Mesothelial cell of epicardium (in vitro differentiated cells): ENCODE data around the gene TBC1D5. TPM values are rescaled to one million over a fixed set of nuclear protein-coding genes. Genes with fewer than 3 reads are reported as not detected.
A peak's percentile ranks its signal among the peaks of the same experiment; 100 is the strongest.
"Not testable (repeated sequence)": the region's sequence is repeated elsewhere in the genome, so short reads cannot be mapped to it uniquely, and the experiment has no call there.

ENCODE experiments used
- DNase-seq, 2 experiments: peaks; one replicate each; pipeline ENCODE4 v3.0.0; 2021; ENCODE audit warnings: low spot score in 2 of 2; ENCODE audit not compliant: unreplicated experiment in 2 of 2
- H3K27ac Mint-ChIP-seq: 2 replicates; pipeline ENCODE4 v1.8.0; 2021; ENCODE audit warnings: mixed read lengths
- H3K27me3 Mint-ChIP-seq: 2 replicates; pipeline ENCODE4 v1.8.0; 2021; ENCODE audit warnings: low read depth, mixed read lengths
- H3K36me3 Mint-ChIP-seq: 2 replicates; pipeline ENCODE4 v1.8.0; 2021; ENCODE audit warnings: mixed read lengths
- H3K4me1 Mint-ChIP-seq: 2 replicates; pipeline ENCODE4 v1.8.0; 2021; ENCODE audit warnings: mixed read lengths
- H3K4me3 Mint-ChIP-seq: 2 replicates; pipeline ENCODE4 v1.8.0; 2021; ENCODE audit warnings: mild to moderate bottlenecking, moderate library complexity, mixed read lengths
- H3K9me3 Mint-ChIP-seq: 2 replicates; pipeline ENCODE4 v1.8.0; 2021; ENCODE audit warnings: mixed read lengths
- total RNA-seq: library from RNA; stranded (reverse); gene quantifications from 3 replicates; pipeline ENCODE4 v1.2.1, GENCODE V29; 2021
- TF ChIP-seq, protein P1 (sequence below): fragments of 200-600 bp; sonication (generic); IDR thresholded peaks from one replicate; pipeline ENCODE4 v1.5.0; 2021; ENCODE audit warnings: antibody characterized with exemption; ENCODE audit not compliant: unreplicated experiment

The TBC1D5 gene
- total RNA-seq, 1 donor from 2014 or later: 75.3 TPM

DNA sequence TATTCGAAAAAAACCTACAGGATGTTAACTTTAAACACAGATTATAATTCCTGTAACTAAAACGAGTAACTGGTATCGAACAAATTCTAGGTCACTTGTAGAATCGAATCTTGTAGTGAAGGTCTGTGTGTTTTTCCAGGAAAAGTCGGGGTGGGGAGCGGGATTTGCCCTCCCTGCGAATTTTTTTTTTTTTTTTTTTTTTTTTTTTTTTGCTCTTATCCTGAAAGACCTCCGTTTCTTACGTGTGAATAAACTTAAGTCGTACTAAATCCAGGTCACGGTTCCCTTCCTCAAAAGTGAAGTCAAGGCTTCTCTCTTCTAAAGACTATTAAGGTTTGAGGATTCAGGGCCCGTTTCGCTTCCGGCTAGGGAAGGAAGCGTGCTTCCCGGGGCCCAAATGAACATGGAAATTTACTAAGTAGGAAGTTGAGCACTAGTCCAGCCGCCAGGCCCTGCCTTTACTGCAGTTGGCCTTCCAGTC, 770 bp downstream of the TBC1D5 start:
- H3K9me3 Mint-ChIP-seq: no peaks in the 10 kb centered on the region
- H3K36me3 Mint-ChIP-seq: no peaks in the 10 kb centered on the region
- H3K4me1 Mint-ChIP-seq: peaks cover 43% of the 10 kb centered on the region
- peak overlapping the region; percentile 86 for H3K4me3 Mint-ChIP-seq
- no peak for DNase-seq
- H3K27me3 Mint-ChIP-seq: no peaks in the 10 kb centered on the region
- TF ChIP-seq, protein P1, sequence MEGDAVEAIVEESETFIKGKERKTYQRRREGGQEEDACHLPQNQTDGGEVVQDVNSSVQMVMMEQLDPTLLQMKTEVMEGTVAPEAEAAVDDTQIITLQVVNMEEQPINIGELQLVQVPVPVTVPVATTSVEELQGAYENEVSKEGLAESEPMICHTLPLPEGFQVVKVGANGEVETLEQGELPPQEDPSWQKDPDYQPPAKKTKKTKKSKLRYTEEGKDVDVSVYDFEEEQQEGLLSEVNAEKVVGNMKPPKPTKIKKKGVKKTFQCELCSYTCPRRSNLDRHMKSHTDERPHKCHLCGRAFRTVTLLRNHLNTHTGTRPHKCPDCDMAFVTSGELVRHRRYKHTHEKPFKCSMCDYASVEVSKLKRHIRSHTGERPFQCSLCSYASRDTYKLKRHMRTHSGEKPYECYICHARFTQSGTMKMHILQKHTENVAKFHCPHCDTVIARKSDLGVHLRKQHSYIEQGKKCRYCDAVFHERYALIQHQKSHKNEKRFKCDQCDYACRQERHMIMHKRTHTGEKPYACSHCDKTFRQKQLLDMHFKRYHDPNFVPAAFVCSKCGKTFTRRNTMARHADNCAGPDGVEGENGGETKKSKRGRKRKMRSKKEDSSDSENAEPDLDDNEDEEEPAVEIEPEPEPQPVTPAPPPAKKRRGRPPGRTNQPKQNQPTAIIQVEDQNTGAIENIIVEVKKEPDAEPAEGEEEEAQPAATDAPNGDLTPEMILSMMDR: no peak
- peak overlapping the region; percentile 98 for H3K27ac Mint-ChIP-seq

DNA sequence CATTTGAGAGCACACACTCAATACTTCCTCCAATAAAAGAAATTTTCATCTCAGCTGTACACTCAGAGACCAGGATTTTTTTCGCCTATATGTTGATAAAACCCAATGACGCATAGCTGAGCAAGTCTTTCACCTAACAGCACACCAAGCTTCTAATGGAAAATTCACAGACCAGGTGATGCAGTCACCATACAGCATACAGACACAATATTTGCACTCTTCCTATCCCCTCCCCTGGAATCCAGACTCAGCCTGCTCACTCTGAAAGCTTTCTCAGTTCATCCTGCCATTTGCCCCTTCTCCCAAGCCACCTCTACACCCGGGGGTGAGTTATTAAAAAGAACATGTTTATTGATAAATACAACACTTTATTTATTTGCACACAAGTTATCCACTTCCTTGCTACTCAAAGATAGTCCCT, 1.7 kb downstream of the TBC1D5 start:
- H3K27ac Mint-ChIP-seq: peak overlapping the region; percentile 98
- H3K27me3 Mint-ChIP-seq: no peaks in the 10 kb centered on the region
- TF ChIP-seq, protein P1: no peak
- H3K4me3 Mint-ChIP-seq: peak overlapping the region; percentile 86
- H3K4me1 Mint-ChIP-seq: peaks cover 43% of the 10 kb centered on the region
- no peaks in the 10 kb centered on the region for H3K36me3 Mint-ChIP-seq
- DNase-seq: no peak
- H3K9me3 Mint-ChIP-seq: no peaks in the 10 kb centered on the region

DNA sequence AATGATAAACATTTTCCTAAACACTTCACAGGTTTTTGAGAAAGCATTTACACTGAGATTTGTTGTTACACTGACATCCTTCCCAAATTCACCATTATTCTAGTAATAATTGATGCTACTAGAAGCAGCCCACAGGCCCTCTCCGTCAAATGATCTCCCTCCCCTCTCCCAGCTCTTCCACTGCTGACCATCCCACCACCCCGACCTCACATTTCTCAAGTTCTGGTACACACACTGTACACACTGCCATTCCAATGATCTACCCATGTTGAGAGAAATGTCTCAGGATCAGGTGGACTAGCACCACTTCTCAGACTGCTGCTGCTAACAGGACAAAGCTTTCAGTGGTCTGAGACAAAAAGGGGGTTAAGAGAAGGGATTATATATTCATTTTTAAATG, 3.5 kb downstream of the TBC1D5 start:
- Mint-ChIP-seq H3K4me3 (no peak overlapping the region), H3K27me3 (no peaks in the 10 kb centered on the region)

DNA sequence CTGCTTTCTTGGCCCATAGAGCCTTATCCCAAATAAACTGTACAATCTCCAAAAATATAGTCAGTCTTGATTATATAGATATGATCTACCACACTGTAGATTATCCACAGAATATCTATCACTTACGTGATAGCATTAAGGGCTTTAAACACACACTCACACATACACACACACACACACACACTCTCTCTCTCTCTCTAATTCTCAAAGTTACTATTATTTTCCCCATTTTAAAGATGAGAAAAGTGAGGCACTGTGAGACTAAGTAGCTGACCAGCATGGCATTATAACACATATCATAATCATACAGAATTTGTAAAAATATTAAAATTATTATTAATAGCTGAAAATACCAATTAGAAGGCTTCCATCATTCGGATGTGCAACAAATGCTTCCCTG, 4.2 kb downstream of the TBC1D5 start:
- Mint-ChIP-seq H3K27ac (no peak overlapping the region), H3K9me3 (no peaks in the 10 kb centered on the region), H3K4me3 (no peak overlapping the region), H3K36me3 (peaks cover 7% of the 10 kb centered on the region), H3K27me3 (no peaks in the 10 kb centered on the region), H3K4me1 (peaks cover 34% of the 10 kb centered on the region)
- no peak for DNase-seq
- TF ChIP-seq, protein P1: no peak

More for the DNA sequence above, 3.5 kb downstream of the TBC1D5 start:
- Mint-ChIP-seq H3K36me3 (peaks cover 7% of the 10 kb centered on the region), H3K4me1 (peaks cover 38% of the 10 kb centered on the region), H3K27ac (no peak overlapping the region), H3K9me3 (no peaks in the 10 kb centered on the region)
- DNase-seq: no peak
- TF ChIP-seq, protein P1: no peak

DNA sequence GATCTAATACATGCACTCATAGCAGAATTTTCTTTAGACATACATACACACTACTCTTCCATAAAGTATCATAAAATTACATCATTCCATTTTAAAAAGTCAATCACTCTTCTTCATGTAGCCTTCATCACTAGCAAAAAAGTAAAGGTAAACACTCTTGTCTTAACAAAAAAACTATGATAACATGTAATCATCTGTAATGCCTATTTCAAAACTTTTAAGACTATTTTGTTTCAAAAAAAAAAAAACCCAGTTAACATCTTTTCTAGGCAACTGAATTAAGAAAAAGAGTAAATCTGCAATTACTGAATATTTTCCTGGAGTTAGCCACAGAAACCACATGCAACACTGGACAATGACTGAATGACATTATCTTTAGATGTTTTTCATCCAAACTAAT, 4.8 kb downstream of the TBC1D5 start:
- no peak overlapping the region for H3K27ac Mint-ChIP-seq
- H3K4me1 Mint-ChIP-seq: peaks cover 32% of the 10 kb centered on the region
- TF ChIP-seq, protein P1: no peak
- no peaks in the 10 kb centered on the region for H3K27me3 Mint-ChIP-seq
- DNase-seq: no peak
- no peak overlapping the region for H3K4me3 Mint-ChIP-seq
- peaks cover 2% of the 10 kb centered on the region for H3K9me3 Mint-ChIP-seq
- H3K36me3 Mint-ChIP-seq: peaks cover 10% of the 10 kb centered on the region

DNA sequence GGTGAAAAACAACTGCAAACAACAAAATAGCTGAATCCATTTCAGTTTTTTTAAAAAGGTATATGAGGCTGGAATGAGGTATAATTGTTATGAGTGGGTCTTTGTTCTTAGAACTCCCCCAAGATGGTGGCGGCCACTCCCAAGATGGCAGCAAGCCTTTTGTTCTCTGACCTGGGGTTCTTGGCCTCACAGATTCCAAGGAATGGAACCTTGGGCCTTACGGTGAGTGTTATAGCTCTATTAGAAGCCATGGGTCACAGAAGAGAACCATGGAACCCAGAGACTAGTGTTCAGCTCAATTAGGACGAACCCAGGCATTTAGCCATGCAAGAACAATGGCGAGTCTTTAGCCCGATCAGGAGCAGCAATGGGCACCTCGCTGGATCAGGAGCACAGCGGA, 7.1 kb downstream of the TBC1D5 start:
- not testable (repeated sequence) for H3K27me3 Mint-ChIP-seq, H3K27ac Mint-ChIP-seq, DNase-seq, H3K4me3 Mint-ChIP-seq
- Mint-ChIP-seq H3K9me3 (peaks cover 10% of the 10 kb centered on the region), H3K4me1 (peaks cover 18% of the 10 kb centered on the region), H3K36me3 (peaks cover 19% of the 10 kb centered on the region)
